CD14-positive monocyte (primary cell): ENCODE measurements around the gene SAP30BP. TPM values are rescaled to one million over a fixed set of nuclear protein-coding genes. Genes with fewer than 3 reads are reported as not detected.

ENCODE experiments used
- DNase-seq, 3 donors: peaks; one replicate each; pipeline ENCODE4 v3.0.0-alpha.2; 2011 to 2022
- H2AFZ ChIP-seq: 2 replicates; pipeline ENCODE4 v1.6.0; 2012; ENCODE audit warnings: mild to moderate bottlenecking, low read depth, low read length, inconsistent platforms; ENCODE audit not compliant: insufficient read depth, poor library complexity, severe bottlenecking
- H3K27ac ChIP-seq, 2 donors: 1 replicate in 1 of 2; 2 replicates in 1 of 2; pipeline ENCODE4 v1.5.1; 2012 to 2013; ENCODE audit warnings: low read length in 2 of 2, control low read depth in 1 of 2, inconsistent platforms in 1 of 2, low read depth in 1 of 2, mild to moderate bottlenecking in 1 of 2
- H3K27me3 ChIP-seq, 2 donors: one replicate each; pipeline versions ENCODE4 v1.6.0 to v1.6.1; 2011 to 2013; ENCODE audit warnings: low read length in 2 of 2; ENCODE audit not compliant: control insufficient read depth in 2 of 2, insufficient read depth in 2 of 2
- H3K36me3 ChIP-seq, 2 donors: replicated peaks in 1 of 2; 1 replicate in 1 of 2; 2 replicates in 1 of 2; pipeline versions ENCODE4 v1.5.1 to v1.6.1; 2012 to 2013; ENCODE audit warnings: low read length in 2 of 2, control low read depth in 1 of 2, inconsistent platforms in 1 of 2, mild to moderate bottlenecking in 1 of 2; ENCODE audit not compliant: insufficient read depth in 2 of 2, control insufficient read depth in 1 of 2
- H3K4me1 ChIP-seq, 2 donors: 1 replicate in 1 of 2; 2 replicates in 1 of 2; pipeline versions ENCODE4 v1.5.1 to v1.6.1; 2012 to 2013; ENCODE audit warnings: low read length in 2 of 2, control low read depth in 1 of 2, inconsistent platforms in 1 of 2, mild to moderate bottlenecking in 1 of 2, moderate library complexity in 1 of 2; ENCODE audit not compliant: insufficient read depth in 2 of 2, control insufficient read depth in 1 of 2
- H3K4me2 ChIP-seq: replicated peaks from 2 replicates; pipeline ENCODE3; 2012; ENCODE audit warnings: low read length, moderate library complexity, mild to moderate bottlenecking; ENCODE audit not compliant: poor library complexity, severe bottlenecking; ENCODE audit errors: extremely low read depth
- H3K4me3 ChIP-seq, 3 experiments: fragments of 200-600 bp in 1 of 3; sonication (generic) in 1 of 3; replicated peaks in 1 of 3; 1 replicate in 2 of 3; 2 replicates in 1 of 3; pipeline ENCODE4 v1.5.1; 2011 to 2013; ENCODE audit warnings: low read length in 3 of 3, mild to moderate bottlenecking in 3 of 3, control low read depth in 2 of 3, low read depth in 2 of 3, inconsistent platforms in 1 of 3, moderate library complexity in 1 of 3
- H3K79me2 ChIP-seq: 2 replicates; pipeline ENCODE4 v1.6.0; 2012; ENCODE audit warnings: mild to moderate bottlenecking, control low read depth, inconsistent platforms, low read length, moderate library complexity; ENCODE audit not compliant: insufficient read depth
- H3K9ac ChIP-seq: 2 replicates; pipeline ENCODE4 v1.6.0; 2017; ENCODE audit warnings: low read length, mild to moderate bottlenecking; ENCODE audit not compliant: insufficient read depth, poor library complexity, severe bottlenecking
- H3K9me3 ChIP-seq, 2 donors: replicated peaks in 1 of 2; 1 replicate in 1 of 2; 2 replicates in 1 of 2; pipeline versions ENCODE4 v1.5.1 to v1.6.1; 2012 to 2013; ENCODE audit warnings: low read length in 2 of 2, control low read depth in 1 of 2; ENCODE audit not compliant: control insufficient read depth in 1 of 2, insufficient read depth in 1 of 2
- H4K20me1 ChIP-seq: 2 replicates; pipeline ENCODE4 v1.6.0; 2012; ENCODE audit warnings: mild to moderate bottlenecking, low read length, control low read depth, moderate library complexity; ENCODE audit not compliant: insufficient read depth
- H3K27ac Mint-ChIP-seq, 7 donors: one replicate each; pipeline ENCODE4 v1.8.0; 2020; ENCODE audit warnings: mild to moderate bottlenecking in 7 of 7, mixed read lengths in 7 of 7, moderate library complexity in 6 of 7, inconsistent platforms in 2 of 7
- H3K27me3 Mint-ChIP-seq, 3 donors: one replicate each; pipeline ENCODE4 v1.8.0; 2021 to 2022; ENCODE audit warnings: low read depth in 3 of 3, mild to moderate bottlenecking in 3 of 3, mixed read lengths in 3 of 3, moderate library complexity in 3 of 3, inconsistent platforms in 1 of 3
- H3K36me3 Mint-ChIP-seq, 2 donors: one replicate each; pipeline ENCODE4 v1.8.0; 2020; ENCODE audit warnings: mixed read lengths in 2 of 2, inconsistent platforms in 1 of 2, mild to moderate bottlenecking in 1 of 2
- H3K4me1 Mint-ChIP-seq: one replicate; pipeline ENCODE4 v1.8.0; 2020; ENCODE audit warnings: mild to moderate bottlenecking, mixed read lengths
- H3K4me3 Mint-ChIP-seq, 2 donors: one replicate each; pipeline ENCODE4 v1.8.0; 2020; ENCODE audit warnings: mild to moderate bottlenecking in 2 of 2, mixed read lengths in 2 of 2, moderate library complexity in 1 of 2
- H3K9me3 Mint-ChIP-seq, 7 donors: one replicate each; pipeline ENCODE4 v1.8.0; 2020 to 2022; ENCODE audit warnings: mixed read lengths in 7 of 7, mild to moderate bottlenecking in 6 of 7, moderate library complexity in 6 of 7, inconsistent platforms in 2 of 7
- WGBS: methylation state at CpG from one replicate; pipeline ENCODE4 v1.1.5; 2013; ENCODE audit warnings: missing lambda C conversion rate; ENCODE audit not compliant: insufficient coverage; 5-methylcytosine and 5-hydroxymethylcytosine counted together
- intact Hi-C, 2 donors: fragments of 100-400 bp; cut with micrococcal nuclease; formaldehyde crosslinking; loops; one replicate each; pipeline versions ENCODE4 v1.15.0 to v1.15.1; 2023
- polyA plus RNA-seq, 3 donors: library from polyadenylated mRNA; depleted of rRNA in 1 of 3; unstranded in 2 of 3; stranded (reverse) in 1 of 3; fragments of 300-500 nt in 2 of 3; fragments of >200 nt in 1 of 3; fragmentation: Illumina TruSeq in 2 of 3; gene quantifications; 1 replicate in 2 of 3; 2 replicates in 1 of 3; pipeline ENCODE4 v1.2.3, GENCODE V29; 2012 to 2021
- TF ChIP-seq, protein P1 (sequence below): fragments of 200-600 bp; IDR thresholded peaks from one replicate; pipeline ENCODE4 v1.8.0; 2022; ENCODE audit warnings: antibody characterized with exemption, mild to moderate bottlenecking

SAP30BP gene
- polyA plus RNA-seq, 3 donors = 43.8 to 130 (median 61.6) TPM

DNA sequence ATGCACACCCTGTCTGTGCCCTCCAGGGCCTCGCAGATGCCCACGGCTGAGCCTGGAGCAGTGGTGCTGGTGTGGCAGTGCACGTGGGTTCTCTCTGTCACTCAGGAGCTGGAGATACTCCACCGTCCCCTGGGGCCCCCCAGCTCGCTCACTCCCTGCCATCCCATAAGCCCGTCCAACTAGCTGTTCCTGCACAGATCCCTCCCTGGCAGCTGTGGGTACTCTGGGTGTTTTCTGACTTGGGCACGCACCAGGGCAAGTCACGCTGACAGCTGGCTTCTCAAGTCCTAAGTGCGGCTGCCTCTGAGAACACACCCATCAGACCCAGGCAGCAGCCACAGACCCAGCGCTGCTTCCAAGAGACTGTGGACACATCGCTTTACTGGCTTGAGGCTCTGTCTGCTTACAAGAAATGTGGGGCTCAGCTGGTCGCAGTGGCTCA lies 28.7 kb downstream of the SAP30BP start:
- 96% methylated on average over 12 of the region's 12 CpGs for WGBS

DNA sequence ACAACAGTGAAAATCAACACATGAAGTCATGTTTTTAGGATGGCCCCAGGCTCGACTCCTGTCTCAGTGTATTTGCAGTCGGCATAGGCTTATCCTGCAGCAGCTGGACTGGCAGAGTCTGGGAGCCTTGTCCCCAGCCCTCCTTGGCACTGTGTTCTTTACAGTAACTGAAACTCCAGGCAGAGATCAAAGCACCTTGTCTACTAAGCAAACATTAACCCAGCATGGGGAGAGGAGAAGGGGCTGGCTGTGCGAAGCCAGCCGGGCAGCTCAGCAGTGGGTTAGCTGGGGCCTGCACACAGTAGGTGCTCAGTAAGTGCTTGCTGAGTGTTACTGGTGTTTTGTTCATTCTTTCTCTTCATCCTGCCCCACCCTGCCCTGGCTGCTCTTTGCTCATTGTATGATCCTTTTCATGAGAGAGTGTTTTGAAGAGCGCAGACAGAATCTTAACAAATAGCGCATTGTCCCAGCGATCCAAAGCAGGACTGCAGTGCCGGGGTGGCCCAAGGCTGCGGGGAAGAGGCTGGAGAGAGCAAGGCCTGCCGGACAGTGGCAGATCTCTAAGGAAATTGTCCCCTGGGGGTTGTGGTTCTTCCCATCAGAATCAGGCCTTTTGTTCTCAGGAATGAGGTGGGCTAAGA lies 30.6 kb downstream of the SAP30BP start:
- Histone ChIP-seq H3K27ac (no peak overlapping the region), H3K4me1 (no peaks in the 10 kb centered on the region), H3K4me3 (no peak overlapping the region), H3K9ac (no peak overlapping the region), H2AFZ (no peak overlapping the region), H3K9me3 (no peaks in the 10 kb centered on the region), H3K79me2 (peaks cover 17% of the 10 kb centered on the region), H3K36me3 (peaks cover 80 to 100% of the 10 kb centered on the region in 2 donors), H3K27me3 (no peaks in the 10 kb centered on the region), H3K4me2 (no peak overlapping the region), H4K20me1 (peaks cover 34% of the 10 kb centered on the region)
- intact Hi-C loops = no loop called here
- DNase-seq = no peak
- Mint-ChIP-seq H3K9me3 (no peaks in the 10 kb centered on the region), H3K4me3 (no peak overlapping the region), H3K27ac (peak overlapping the region in 3 of 7 donors; percentile 10 to 31 (median 24)), H3K4me1 (no peaks in the 10 kb centered on the region), H3K27me3 (no peaks in the 10 kb centered on the region), H3K36me3 (peaks cover 91 to 95% of the 10 kb centered on the region in 2 donors)
- TF ChIP-seq, protein P1, sequence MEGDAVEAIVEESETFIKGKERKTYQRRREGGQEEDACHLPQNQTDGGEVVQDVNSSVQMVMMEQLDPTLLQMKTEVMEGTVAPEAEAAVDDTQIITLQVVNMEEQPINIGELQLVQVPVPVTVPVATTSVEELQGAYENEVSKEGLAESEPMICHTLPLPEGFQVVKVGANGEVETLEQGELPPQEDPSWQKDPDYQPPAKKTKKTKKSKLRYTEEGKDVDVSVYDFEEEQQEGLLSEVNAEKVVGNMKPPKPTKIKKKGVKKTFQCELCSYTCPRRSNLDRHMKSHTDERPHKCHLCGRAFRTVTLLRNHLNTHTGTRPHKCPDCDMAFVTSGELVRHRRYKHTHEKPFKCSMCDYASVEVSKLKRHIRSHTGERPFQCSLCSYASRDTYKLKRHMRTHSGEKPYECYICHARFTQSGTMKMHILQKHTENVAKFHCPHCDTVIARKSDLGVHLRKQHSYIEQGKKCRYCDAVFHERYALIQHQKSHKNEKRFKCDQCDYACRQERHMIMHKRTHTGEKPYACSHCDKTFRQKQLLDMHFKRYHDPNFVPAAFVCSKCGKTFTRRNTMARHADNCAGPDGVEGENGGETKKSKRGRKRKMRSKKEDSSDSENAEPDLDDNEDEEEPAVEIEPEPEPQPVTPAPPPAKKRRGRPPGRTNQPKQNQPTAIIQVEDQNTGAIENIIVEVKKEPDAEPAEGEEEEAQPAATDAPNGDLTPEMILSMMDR = no peak
- WGBS = 91% methylated on average over 7 of the region's 10 CpGs

More for the DNA sequence above, 28.7 kb downstream of the SAP30BP start:
- H3K4me1 Mint-ChIP-seq = peaks cover 8% of the 10 kb centered on the region
- Histone ChIP-seq H3K4me3 (no peak overlapping the region), H3K9me3 (no peaks in the 10 kb centered on the region), H4K20me1 (peaks cover 45% of the 10 kb centered on the region), H3K27me3 (no peaks in the 10 kb centered on the region), H3K36me3 (peaks cover 78 to 100% of the 10 kb centered on the region in 2 donors), H3K4me2 (no peak overlapping the region), H3K27ac (no peak overlapping the region), H3K79me2 (peaks cover 36% of the 10 kb centered on the region), H3K4me1 (peaks cover 5 to 8% of the 10 kb centered on the region in 2 donors), H2AFZ (no peak overlapping the region), H3K9ac (no peak overlapping the region)
- no peaks in the 10 kb centered on the region for H3K9me3 Mint-ChIP-seq
- peaks cover 89 to 95% of the 10 kb centered on the region in 2 donors for H3K36me3 Mint-ChIP-seq
- TF ChIP-seq, protein P1 = no peak
- H3K4me3 Mint-ChIP-seq = no peak overlapping the region
- H3K27ac Mint-ChIP-seq = no peak overlapping the region
- no peak for DNase-seq
- intact Hi-C loops = no loop called here
- H3K27me3 Mint-ChIP-seq = no peaks in the 10 kb centered on the region
